Choroid plexus epithelial cell (primary cell): ENCODE data around the gene OLA1.

Source experiments
- DNase-seq: peaks from one replicate; pipeline ENCODE4 v3.0.0-alpha.2; 2010; ENCODE audit warnings: low read depth
- H3K4me3 ChIP-seq: 2 replicates; pipeline ENCODE4 v1.5.1; 2011; ENCODE audit warnings: low read depth, mild to moderate bottlenecking, control low read depth, low read length, moderate library complexity
- TF ChIP-seq, protein P1 (sequence below): conservative IDR thresholded peaks from 2 replicates; pipeline ENCODE4 v1.5.1; 2011; ENCODE audit warnings: low read depth, mild to moderate bottlenecking, control low read depth, inconsistent platforms, low read length, moderate library complexity

Gene OLA1

GRCh38 chr2:174038462-174038861, 209.9 kb downstream of the OLA1 start:
- TF ChIP-seq, protein P1, sequence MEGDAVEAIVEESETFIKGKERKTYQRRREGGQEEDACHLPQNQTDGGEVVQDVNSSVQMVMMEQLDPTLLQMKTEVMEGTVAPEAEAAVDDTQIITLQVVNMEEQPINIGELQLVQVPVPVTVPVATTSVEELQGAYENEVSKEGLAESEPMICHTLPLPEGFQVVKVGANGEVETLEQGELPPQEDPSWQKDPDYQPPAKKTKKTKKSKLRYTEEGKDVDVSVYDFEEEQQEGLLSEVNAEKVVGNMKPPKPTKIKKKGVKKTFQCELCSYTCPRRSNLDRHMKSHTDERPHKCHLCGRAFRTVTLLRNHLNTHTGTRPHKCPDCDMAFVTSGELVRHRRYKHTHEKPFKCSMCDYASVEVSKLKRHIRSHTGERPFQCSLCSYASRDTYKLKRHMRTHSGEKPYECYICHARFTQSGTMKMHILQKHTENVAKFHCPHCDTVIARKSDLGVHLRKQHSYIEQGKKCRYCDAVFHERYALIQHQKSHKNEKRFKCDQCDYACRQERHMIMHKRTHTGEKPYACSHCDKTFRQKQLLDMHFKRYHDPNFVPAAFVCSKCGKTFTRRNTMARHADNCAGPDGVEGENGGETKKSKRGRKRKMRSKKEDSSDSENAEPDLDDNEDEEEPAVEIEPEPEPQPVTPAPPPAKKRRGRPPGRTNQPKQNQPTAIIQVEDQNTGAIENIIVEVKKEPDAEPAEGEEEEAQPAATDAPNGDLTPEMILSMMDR, result no peak
- peak; percentile 48 for DNase-seq
- no peak overlapping the region for H3K4me3 ChIP-seq

DNA sequence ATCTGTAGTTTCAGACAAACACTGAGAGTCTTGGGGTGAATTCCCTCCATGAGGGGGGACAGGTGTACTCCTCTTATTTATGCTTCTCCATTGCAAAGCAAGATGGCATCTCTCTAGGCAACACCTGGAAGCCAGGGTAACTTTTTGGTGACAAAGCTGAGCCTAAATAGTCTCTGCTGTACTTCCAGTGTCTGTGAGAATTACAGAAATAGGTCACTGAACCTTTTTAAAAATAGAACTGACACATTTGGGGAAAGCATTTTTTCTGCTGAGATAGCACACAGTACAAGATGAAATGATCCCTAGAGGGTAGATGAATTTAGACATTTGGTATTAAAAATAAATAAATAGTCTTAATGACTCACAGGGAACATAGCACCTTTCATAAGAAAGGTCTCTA, 211.5 kb downstream of the OLA1 start:
- TF ChIP-seq, protein P1, result no peak
- no peak for DNase-seq
- no peak overlapping the region for H3K4me3 ChIP-seq

- TF ChIP-seq, protein P1, result peak; percentile 53
- peak; percentile 54 for DNase-seq
- peak overlapping the region; percentile 16 for H3K4me3 ChIP-seq
Observed at GRCh38 chr2:174035981-174036742, 212.2 kb downstream of the OLA1 start.

GRCh38 chr2:174035117-174035635, 213.2 kb downstream of the OLA1 start:
- TF ChIP-seq, protein P1, result no peak
- no peak overlapping the region for H3K4me3 ChIP-seq
- no peak for DNase-seq

GRCh38 chr2:174033163-174033550, 215.2 kb downstream of the OLA1 start:
- DNase-seq, result no peak
- TF ChIP-seq, protein P1, result no peak
- no peak overlapping the region for H3K4me3 ChIP-seq

DNA sequence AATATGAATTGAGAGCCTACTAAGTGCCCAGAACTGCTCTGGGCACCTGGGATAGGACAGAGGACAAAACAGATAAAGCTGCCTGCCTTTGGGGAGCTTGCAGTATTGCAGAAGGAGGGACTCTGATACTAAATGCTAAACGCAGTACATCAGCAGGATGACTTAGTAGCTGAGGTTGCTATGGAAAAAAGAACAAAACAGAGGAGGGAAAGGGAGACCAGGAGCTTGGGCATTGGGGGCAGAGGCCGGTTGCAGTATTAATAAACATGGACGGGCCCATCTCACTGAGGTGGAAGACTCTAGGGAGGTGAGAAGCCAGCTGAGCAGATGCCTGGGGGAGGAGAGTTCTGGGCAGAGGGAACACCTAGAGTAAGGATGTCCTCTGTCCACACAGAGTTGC, 217.1 kb downstream of the OLA1 start:
- TF ChIP-seq, protein P1, result no peak
- DNase-seq, result no peak
- no peak overlapping the region for H3K4me3 ChIP-seq

- TF ChIP-seq, protein P1, result no peak
- H3K4me3 ChIP-seq, result no peak overlapping the region
- no peak for DNase-seq
Observed at GRCh38 chr2:174028935-174029334, 219.4 kb downstream of the OLA1 start.
